Measurements from ENCODE around the gene XRCC6. TPM values are rescaled to one million over a fixed set of nuclear protein-coding genes. Genes with fewer than 3 reads are reported as not detected.
"Not testable (repeated sequence)": the region's sequence is repeated elsewhere in the genome, so short reads cannot be mapped to it uniquely, and the experiment has no call there.

XRCC6 gene
- total RNA-seq, 2 experiments from 2014 or later, result 274 to 359 TPM

GRCh38 chr22:41585898-41586297, 35.2 kb upstream of the XRCC6 start:
- Mint-ChIP-seq H3K4me1 (peaks cover 19% of the 10 kb centered on the region), H3K4me3 (no peak overlapping the region)
- CTCF ChIA-PET, result interaction anchor here (1.1 kb wide), 1 partner anchor 9 kb away, joined by 3 read pairs; no protein-coding TSS in a partner anchor

DNA sequence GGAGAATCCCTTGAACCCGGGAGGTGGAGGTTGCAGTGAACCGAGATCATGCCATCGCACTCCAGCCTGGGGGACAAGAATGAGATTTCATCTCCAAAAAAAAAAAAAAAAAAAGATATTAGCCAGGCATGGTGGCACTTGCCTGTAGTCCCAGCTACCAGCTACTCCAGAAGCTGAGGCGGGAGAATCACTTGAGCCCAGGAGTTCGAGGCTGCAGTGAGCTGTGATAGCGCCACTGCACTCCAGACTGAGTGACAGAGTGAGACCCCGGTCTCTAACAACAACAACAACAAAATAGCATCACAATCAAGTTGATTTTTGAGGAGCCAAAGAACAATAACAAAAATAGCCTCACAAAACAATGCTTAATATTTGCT, 33.8 kb upstream of the XRCC6 start:
- ATAC-seq (no peak), DNase-seq (no peak)
- Mint-ChIP-seq H3K27me3 (no peaks in the 10 kb centered on the region), H3K4me3 (no peak overlapping the region), H3K36me3 (peaks cover 12% of the 10 kb centered on the region), H3K27ac (peak overlapping the region; percentile 25), H3K4me1 (peaks cover 20% of the 10 kb centered on the region), H3K9me3 (ENCODE audit: low read depth) (no peaks in the 10 kb centered on the region)
- CTCF ChIA-PET, result interaction anchor here (1.1 kb wide), 1 partner anchor 73 kb away, joined by 3 read pairs; no protein-coding TSS in a partner anchor

More at GRCh38 chr22:41585898-41586297, 35.2 kb upstream of the XRCC6 start:
- Mint-ChIP-seq H3K9me3 (ENCODE audit: low read depth) (no peaks in the 10 kb centered on the region), H3K27me3 (no peaks in the 10 kb centered on the region), H3K36me3 (peaks cover 12% of the 10 kb centered on the region), H3K27ac (no peak overlapping the region)
- DNase-seq (no peak), ATAC-seq (no peak)

DNA sequence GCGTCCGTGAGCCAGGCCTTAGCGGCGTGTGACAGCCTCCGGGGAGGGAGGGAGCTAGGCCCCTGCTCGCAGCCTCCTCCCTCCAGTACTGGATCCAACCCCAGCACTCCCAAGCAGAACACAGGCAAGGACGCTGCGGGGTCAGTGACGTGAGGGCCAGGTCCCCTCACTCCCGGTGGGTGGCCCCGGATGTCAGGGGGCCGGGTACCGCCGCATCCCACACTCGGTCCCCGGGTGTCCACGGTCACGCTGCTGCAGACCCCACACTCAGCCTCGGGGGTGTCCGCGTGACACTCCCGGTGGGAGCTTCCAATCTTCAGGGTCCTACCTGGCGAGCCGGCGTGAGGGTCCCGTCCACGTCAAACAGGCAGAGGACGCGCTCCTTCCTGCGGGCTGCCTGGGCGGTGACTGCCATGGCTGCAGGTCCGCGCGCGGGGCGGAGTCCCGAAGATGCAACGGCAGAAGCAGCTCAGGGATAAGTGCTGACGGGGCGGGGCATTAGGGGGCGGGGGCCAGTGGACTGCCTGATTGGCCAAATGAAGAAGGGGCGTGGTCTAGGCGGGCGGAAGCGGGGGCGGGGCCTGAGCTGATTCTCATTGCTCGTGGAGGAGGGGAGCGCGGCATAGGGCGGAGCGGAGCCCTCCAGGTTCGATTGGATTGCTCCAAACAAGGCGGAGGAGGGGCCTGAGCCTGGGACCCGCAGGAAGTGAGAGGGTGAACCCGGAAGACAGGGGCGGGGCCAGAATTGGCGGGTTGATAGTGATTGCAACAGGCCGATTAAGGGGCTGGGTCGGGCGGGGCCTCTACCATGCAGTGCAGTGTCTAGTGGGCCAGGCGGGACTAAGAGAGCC, 31.5 kb upstream of the XRCC6 start, which contains the start of gene PMM1:
Gene PMM1 (minus strand): TSS at position 450 of the 851 bp plus-strand sequence. CDS start 35 bp downstream, at position 415.
- H3K4me3 Mint-ChIP-seq, result peak within 1 kb of the TSS; percentile 99
- peak within 1 kb of the TSS; percentile 96 for H3K27ac Mint-ChIP-seq
- CTCF ChIA-PET, result interaction anchor here (0.6 to 3.7 kb wide), 19 partner anchors 8 to 186 kb away, joined by 3 to 20 read pairs (median 4); partner anchors contain the start of genes ACO2, PHF5A and POLR3H
- peak; percentile 97 for ATAC-seq
- peaks cover 20% of the 10 kb centered on the region for H3K4me1 Mint-ChIP-seq
- no peaks in the 10 kb centered on the region for H3K9me3 Mint-ChIP-seq (ENCODE audit: low read depth)
- peak; percentile 100 for DNase-seq
- H3K27me3 Mint-ChIP-seq, result no peaks in the 10 kb centered on the region
- peaks cover 2% of the 10 kb centered on the region for H3K36me3 Mint-ChIP-seq

GRCh38 chr22:41593336-41593960, 27.6 kb upstream of the XRCC6 start:
- ATAC-seq; H3K4me3 Mint-ChIP-seq; H3K27ac Mint-ChIP-seq; DNase-seq; H3K27me3 Mint-ChIP-seq; H3K9me3 Mint-ChIP-seq (ENCODE audit: low read depth); H3K36me3 Mint-ChIP-seq: not testable (repeated sequence)
- peaks cover 21% of the 10 kb centered on the region for H3K4me1 Mint-ChIP-seq
- CTCF ChIA-PET, result interaction anchor here (0.7 kb wide), 1 partner anchor 11 kb away, joined by 3 read pairs; no protein-coding TSS in a partner anchor

GRCh38 chr22:41595703-41596102, 25.4 kb upstream of the XRCC6 start:
- H3K4me1 Mint-ChIP-seq, result peaks cover 16% of the 10 kb centered on the region
- no peak for DNase-seq
- H3K27me3 Mint-ChIP-seq, result no peaks in the 10 kb centered on the region
- no peak overlapping the region for H3K27ac Mint-ChIP-seq
- no peak overlapping the region for H3K4me3 Mint-ChIP-seq
- CTCF ChIA-PET, result interaction anchor here (3.2 kb wide), 1 partner anchor 22 kb away, joined by 25 read pairs; no protein-coding TSS in a partner anchor
- ATAC-seq, result no peak
- peaks cover 5% of the 10 kb centered on the region for H3K36me3 Mint-ChIP-seq
- H3K9me3 Mint-ChIP-seq (ENCODE audit: low read depth), result no peaks in the 10 kb centered on the region

DNA sequence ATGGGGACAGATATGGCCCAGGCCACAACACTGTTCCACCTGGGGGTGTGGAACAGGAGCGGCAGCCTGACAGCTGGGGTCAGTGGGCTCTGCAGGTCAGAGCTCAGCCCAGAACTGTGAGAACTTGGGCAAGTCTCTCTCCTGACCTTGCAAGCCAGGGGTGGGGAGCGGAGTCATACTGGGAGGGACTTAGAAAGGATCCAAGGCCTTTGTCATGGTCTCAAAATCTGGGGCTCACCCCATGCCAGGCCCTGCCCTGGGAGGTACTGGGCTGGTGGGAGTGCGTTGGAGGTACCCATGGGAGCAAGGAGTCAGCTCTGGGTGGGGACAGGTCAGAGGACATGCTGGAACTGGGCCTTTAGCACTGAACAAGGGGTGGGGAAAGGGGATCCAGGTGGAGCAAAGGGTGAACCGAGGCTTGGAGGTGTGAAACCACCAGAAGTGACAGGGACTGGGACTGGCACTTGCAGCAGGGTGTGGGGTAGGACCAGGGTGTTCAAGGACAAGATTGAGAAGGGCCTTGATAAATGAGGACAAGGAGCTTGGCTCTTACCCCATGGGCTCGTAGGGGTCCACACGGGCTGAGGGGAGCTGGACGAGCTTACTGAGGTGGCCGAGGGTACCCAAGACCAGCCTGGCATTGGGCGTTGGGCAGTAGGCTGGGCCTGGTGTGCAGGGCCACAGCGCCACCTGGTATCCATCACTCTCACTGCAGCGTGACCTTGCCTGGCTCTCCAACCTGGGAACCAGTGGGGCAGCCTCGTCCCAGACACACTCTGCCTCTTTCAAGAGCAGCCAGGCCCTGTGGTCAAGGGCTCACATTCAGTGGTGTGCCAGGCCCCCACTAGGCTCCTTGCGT, 24.1 kb upstream of the XRCC6 start:
- no peak overlapping the region for H3K27ac Mint-ChIP-seq
- H3K9me3 Mint-ChIP-seq (ENCODE audit: low read depth), result no peaks in the 10 kb centered on the region
- ATAC-seq (peak; percentile 68), DNase-seq (peak; percentile 51)
- H3K27me3 Mint-ChIP-seq, result no peaks in the 10 kb centered on the region
- no peak overlapping the region for H3K4me3 Mint-ChIP-seq
- H3K36me3 Mint-ChIP-seq, result peaks cover 8% of the 10 kb centered on the region
- CTCF ChIA-PET, result interaction anchor here (0.5 to 3.2 kb wide), 7 partner anchors 8 to 527 kb away, joined by 3 to 25 read pairs (median 7); partner anchors contain the start of gene PMM1
- peaks cover 19% of the 10 kb centered on the region for H3K4me1 Mint-ChIP-seq

DNA sequence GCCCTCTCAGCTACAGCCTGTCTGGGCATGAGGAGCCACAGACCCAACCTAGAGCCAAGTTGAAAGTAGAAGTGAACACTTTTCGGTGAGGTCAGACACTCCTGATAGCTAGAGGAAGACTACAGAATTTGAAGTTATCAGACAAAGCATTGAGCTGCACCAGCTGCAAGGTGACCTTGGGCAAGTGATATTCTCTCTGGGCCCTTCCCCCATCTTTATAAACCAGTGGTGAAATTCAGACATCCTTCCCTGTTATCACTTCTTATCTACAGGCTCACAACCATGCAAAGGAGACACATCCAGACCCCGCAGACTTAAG, 23.5 kb upstream of the XRCC6 start:
- no peak overlapping the region for H3K4me3 Mint-ChIP-seq
- DNase-seq, result no peak
- CTCF ChIA-PET, result interaction anchor here (0.5 to 3.2 kb wide), 7 partner anchors 8 to 527 kb away, joined by 3 to 25 read pairs (median 7); partner anchors contain the start of gene PMM1

GRCh38 chr22:41598081-41598480, 23.0 kb upstream of the XRCC6 start:
- DNase-seq, result no peak
- CTCF ChIA-PET, result interaction anchor here (1.2 to 3.2 kb wide), 5 partner anchors 9 to 55 kb away, joined by 6 to 25 read pairs (median 9); partner anchors contain the start of gene PMM1
- H3K36me3 Mint-ChIP-seq, result peaks cover 19% of the 10 kb centered on the region
- no peak overlapping the region for H3K27ac Mint-ChIP-seq
- ATAC-seq, result no peak
- H3K4me3 Mint-ChIP-seq, result no peak overlapping the region
- H3K27me3 Mint-ChIP-seq, result no peaks in the 10 kb centered on the region
- no peaks in the 10 kb centered on the region for H3K9me3 Mint-ChIP-seq (ENCODE audit: low read depth)
- peaks cover 28% of the 10 kb centered on the region for H3K4me1 Mint-ChIP-seq

More for the DNA sequence above, 23.5 kb upstream of the XRCC6 start:
- Mint-ChIP-seq H3K9me3 (ENCODE audit: low read depth) (no peaks in the 10 kb centered on the region), H3K27me3 (no peaks in the 10 kb centered on the region), H3K36me3 (peaks cover 14% of the 10 kb centered on the region), H3K27ac (no peak overlapping the region), H3K4me1 (peaks cover 23% of the 10 kb centered on the region)
- ATAC-seq, result no peak

GRCh38 chr22:41598891-41599635, 22.0 kb upstream of the XRCC6 start:
- Mint-ChIP-seq H3K4me1 (peaks cover 38% of the 10 kb centered on the region), H3K36me3 (peaks cover 27% of the 10 kb centered on the region), H3K4me3 (no peak overlapping the region), H3K27me3 (no peaks in the 10 kb centered on the region), H3K9me3 (ENCODE audit: low read depth) (no peaks in the 10 kb centered on the region), H3K27ac (no peak overlapping the region)
- DNase-seq (no peak), ATAC-seq (no peak)
- CTCF ChIA-PET, result interaction anchor here (1.9 to 3.2 kb wide), 3 partner anchors 15 to 22 kb away, joined by 7 to 25 read pairs (median 9); no protein-coding TSS in a partner anchor

- Mint-ChIP-seq H3K4me3 (no peak overlapping the region), H3K27me3 (no peaks in the 10 kb centered on the region), H3K27ac (no peak overlapping the region), H3K9me3 (ENCODE audit: low read depth) (no peaks in the 10 kb centered on the region), H3K4me1 (peaks cover 53% of the 10 kb centered on the region), H3K36me3 (peaks cover 47% of the 10 kb centered on the region)
- ATAC-seq, result no peak
- CTCF ChIA-PET, result interaction anchor here (0.6 kb wide), 1 partner anchor 14 kb away, joined by 3 read pairs; no protein-coding TSS in a partner anchor
- no peak for DNase-seq
These were observed 20.1 kb upstream of the XRCC6 start for GRCh38 chr22:41600976-41601375.

GRCh38 chr22:41603873-41604332, 17.2 kb upstream of the XRCC6 start:
- peaks cover 47% of the 10 kb centered on the region for H3K4me1 Mint-ChIP-seq
- no peaks in the 10 kb centered on the region for H3K9me3 Mint-ChIP-seq (ENCODE audit: low read depth)
- DNase-seq (peak; percentile 90), ATAC-seq (peak; percentile 95)
- no peaks in the 10 kb centered on the region for H3K27me3 Mint-ChIP-seq
- peaks cover 62% of the 10 kb centered on the region for H3K36me3 Mint-ChIP-seq
- peak overlapping the region; percentile 5 for H3K4me3 Mint-ChIP-seq
- peak overlapping the region; percentile 79 for H3K27ac Mint-ChIP-seq
- CTCF ChIA-PET, result interaction anchor here (0.6 to 2.7 kb wide), 10 partner anchors 11 to 1173 kb away, joined by 3 to 13 read pairs (median 4); partner anchors contain the start of genes DESI1, PMM1, POLR3H and XRCC6

DNA sequence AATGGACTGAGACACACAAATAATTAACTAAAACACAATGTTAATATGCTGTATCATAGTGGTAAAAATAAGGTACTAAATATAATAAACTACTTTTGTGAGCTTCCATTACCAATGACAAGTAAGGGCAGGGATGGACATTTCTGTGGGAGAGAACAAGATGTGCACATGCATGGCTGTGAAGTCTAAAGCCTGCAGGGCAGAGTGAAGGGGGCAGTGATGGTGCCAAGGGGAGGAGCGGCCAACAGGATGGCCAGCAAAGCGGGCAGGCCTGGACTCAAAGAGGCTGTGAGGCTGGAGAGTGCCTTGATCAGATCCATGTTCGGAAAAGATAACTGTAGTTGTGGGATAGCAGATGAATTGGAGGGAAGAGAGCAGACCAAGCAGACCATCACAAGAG, 12.7 kb upstream of the XRCC6 start:
- Mint-ChIP-seq H3K36me3 (peaks cover 49% of the 10 kb centered on the region), H3K27ac (no peak overlapping the region), H3K4me1 (peaks cover 25% of the 10 kb centered on the region), H3K27me3 (no peaks in the 10 kb centered on the region), H3K4me3 (no peak overlapping the region), H3K9me3 (ENCODE audit: low read depth) (no peaks in the 10 kb centered on the region)
- DNase-seq (no peak), ATAC-seq (no peak)
- CTCF ChIA-PET, result no interaction called here
